GM21528 (cell line): ENCODE results near the gene ISY1.
"Not testable (repeated sequence)": the region's sequence is repeated elsewhere in the genome, so short reads cannot be mapped to it uniquely, and the experiment has no call there.

Experiments used
- ATAC-seq: cut with Tn5 transposase; IDR thresholded peaks from one replicate; pipeline ENCODE4 v1.9.1; 2021; ENCODE audit warnings: mild to moderate bottlenecking, moderate library complexity; ENCODE audit not compliant: unreplicated experiment, low FRiP score

ISY1 gene

GRCh38 chr3:129095285-129095684 lies 65.6 kb downstream of the ISY1 start:
- ATAC-seq, result no peak

- not testable (repeated sequence) for ATAC-seq
Measured at GRCh38 chr3:129088312-129088711, 72.6 kb downstream of the ISY1 start.

GRCh38 chr3:129087904-129088303 lies 73.0 kb downstream of the ISY1 start:
- not testable (repeated sequence) for ATAC-seq

- no peak for ATAC-seq
Measured at GRCh38 chr3:129087138-129087702, 73.6 kb downstream of the ISY1 start.

- no peak for ATAC-seq
Measured at GRCh38 chr3:129085818-129086217, 75.0 kb downstream of the ISY1 start.

- no peak for ATAC-seq
Measured at GRCh38 chr3:129085165-129085715, 75.6 kb downstream of the ISY1 start.

GRCh38 chr3:129084501-129084900 lies 76.4 kb downstream of the ISY1 start:
- ATAC-seq, result no peak

GRCh38 chr3:129082026-129082425 lies 78.8 kb downstream of the ISY1 start:
- ATAC-seq, result no peak

- no peak for ATAC-seq
Measured at GRCh38 chr3:129081503-129081902, 79.4 kb downstream of the ISY1 start.

- no peak for ATAC-seq
Measured at GRCh38 chr3:129078510-129078909, 82.4 kb downstream of the ISY1 start.
